GM18867 (cell line): ENCODE results near the gene ARAP2.
A peak's percentile ranks its signal among the peaks of the same experiment; 100 is the strongest.
"Not testable (repeated sequence)": the region's sequence is repeated elsewhere in the genome, so short reads cannot be mapped to it uniquely, and the experiment has no call there.

Source experiments
- ATAC-seq: cut with Tn5 transposase; IDR thresholded peaks from one replicate; pipeline ENCODE4 v1.9.1; 2021; ENCODE audit warnings: mild to moderate bottlenecking, moderate library complexity; ENCODE audit not compliant: unreplicated experiment

The ARAP2 gene

GRCh38 chr4:36187723-36188333 is 56.5 kb downstream of the ARAP2 start:
- ATAC-seq, result no peak

GRCh38 chr4:36183665-36184393 is 60.5 kb downstream of the ARAP2 start:
- ATAC-seq, result no peak

- peak; percentile 68 for ATAC-seq
Measured at GRCh38 chr4:36183232-36183631, 61.1 kb downstream of the ARAP2 start.

GRCh38 chr4:36182315-36182714 is 62.0 kb downstream of the ARAP2 start:
- not testable (repeated sequence) for ATAC-seq

- ATAC-seq, result no peak
Measured at GRCh38 chr4:36180206-36180605, 64.1 kb downstream of the ARAP2 start.

GRCh38 chr4:36178484-36178883 is 65.8 kb downstream of the ARAP2 start:
- no peak for ATAC-seq

GRCh38 chr4:36177946-36178345 is 66.4 kb downstream of the ARAP2 start:
- no peak for ATAC-seq

GRCh38 chr4:36174570-36174969 is 69.7 kb downstream of the ARAP2 start:
- ATAC-seq, result no peak

GRCh38 chr4:36173905-36174304 is 70.4 kb downstream of the ARAP2 start:
- no peak for ATAC-seq

GRCh38 chr4:36172656-36173055 is 71.7 kb downstream of the ARAP2 start:
- ATAC-seq, result no peak

GRCh38 chr4:36168127-36168878 is 76.0 kb downstream of the ARAP2 start:
- no peak for ATAC-seq

- ATAC-seq, result no peak
Measured at GRCh38 chr4:36165631-36166005, 78.7 kb downstream of the ARAP2 start.

GRCh38 chr4:36164900-36165630 is 79.2 kb downstream of the ARAP2 start:
- no peak for ATAC-seq

- no peak for ATAC-seq
Measured at GRCh38 chr4:36163198-36163597, 81.1 kb downstream of the ARAP2 start.

GRCh38 chr4:36159208-36159607 is 85.1 kb downstream of the ARAP2 start:
- no peak for ATAC-seq

GRCh38 chr4:36152735-36153134 is 91.6 kb downstream of the ARAP2 start:
- no peak for ATAC-seq

GRCh38 chr4:36142504-36142903 is 101.8 kb downstream of the ARAP2 start:
- ATAC-seq, result no peak

- no peak for ATAC-seq
Measured at GRCh38 chr4:36141186-36141585, 103.1 kb downstream of the ARAP2 start.

GRCh38 chr4:36140421-36140820 is 103.9 kb downstream of the ARAP2 start:
- ATAC-seq, result no peak

- ATAC-seq, result no peak
Measured at GRCh38 chr4:36138220-36138619, 106.1 kb downstream of the ARAP2 start.

GRCh38 chr4:36137336-36137735 is 107.0 kb downstream of the ARAP2 start:
- ATAC-seq, result no peak
